Measurements from ENCODE around the gene ARHGEF39. TPM values are rescaled to one million over a fixed set of nuclear protein-coding genes. Genes with fewer than 3 reads are reported as not detected.

ARHGEF39 gene
- total RNA-seq, 1 experiment from 2014 or later = 21.4 TPM

DNA sequence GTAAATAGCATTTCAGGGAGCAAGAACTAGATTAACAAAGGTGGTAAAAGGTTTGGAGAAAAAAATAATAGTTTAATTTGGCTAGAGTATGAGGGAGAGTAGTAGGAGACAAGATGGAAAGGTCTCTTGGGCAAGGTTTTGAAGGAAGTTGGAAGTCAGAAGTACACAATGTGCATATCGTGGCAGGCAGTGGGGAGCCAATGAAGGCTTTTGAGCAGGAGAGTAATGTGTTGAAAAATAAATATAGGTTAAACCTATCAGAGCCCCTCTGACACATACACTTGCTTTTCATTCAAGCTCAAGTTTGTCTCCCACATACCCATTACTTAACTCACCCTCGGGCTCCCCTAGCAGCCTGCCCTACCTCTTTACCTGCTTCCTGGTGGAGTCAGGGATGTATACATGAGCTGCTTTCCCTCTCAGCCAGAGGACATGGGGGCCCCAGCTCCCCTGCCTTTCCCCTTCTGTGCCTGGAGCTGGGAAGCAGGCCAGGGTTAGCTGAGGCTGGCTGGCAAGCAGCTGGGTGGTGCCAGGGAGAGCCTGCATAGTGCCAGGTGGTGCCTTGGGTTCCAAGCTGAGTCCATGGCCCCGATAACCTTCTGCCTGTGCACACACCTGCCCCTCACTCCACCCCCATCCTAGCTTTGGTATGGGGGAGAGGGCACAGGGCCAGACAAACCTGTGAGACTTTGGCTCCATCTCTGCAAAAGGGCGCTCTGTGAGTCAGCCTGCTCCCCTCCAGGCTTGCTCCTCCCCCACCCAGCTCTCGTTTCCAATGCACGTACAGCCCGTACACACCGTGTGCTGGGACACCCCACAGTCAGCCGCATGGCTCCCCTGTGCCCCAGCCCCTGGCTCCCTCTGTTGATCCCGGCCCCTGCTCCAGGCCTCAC lies 8.4 kb upstream of the ARHGEF39 start, which contains the start of gene CA9:
Gene CA9 (plus strand): TSS at position 797 of the 893 bp plus-strand sequence. CDS start 32 bp downstream, at position 829.
- Histone ChIP-seq H3K27me3 (ENCODE audit: control insufficient read depth, insufficient read depth, low read length) (peaks cover 13% of the 10 kb centered on the region), H3K36me3 (replicated peaks; ENCODE audit: control insufficient read depth, insufficient read depth, low read length) (no peaks in the 10 kb centered on the region), H3K4me3 (ENCODE audit: insufficient read depth, low read depth, low read length) (no peak within 1 kb of the TSS)
- DNase-seq = no peak

DNA sequence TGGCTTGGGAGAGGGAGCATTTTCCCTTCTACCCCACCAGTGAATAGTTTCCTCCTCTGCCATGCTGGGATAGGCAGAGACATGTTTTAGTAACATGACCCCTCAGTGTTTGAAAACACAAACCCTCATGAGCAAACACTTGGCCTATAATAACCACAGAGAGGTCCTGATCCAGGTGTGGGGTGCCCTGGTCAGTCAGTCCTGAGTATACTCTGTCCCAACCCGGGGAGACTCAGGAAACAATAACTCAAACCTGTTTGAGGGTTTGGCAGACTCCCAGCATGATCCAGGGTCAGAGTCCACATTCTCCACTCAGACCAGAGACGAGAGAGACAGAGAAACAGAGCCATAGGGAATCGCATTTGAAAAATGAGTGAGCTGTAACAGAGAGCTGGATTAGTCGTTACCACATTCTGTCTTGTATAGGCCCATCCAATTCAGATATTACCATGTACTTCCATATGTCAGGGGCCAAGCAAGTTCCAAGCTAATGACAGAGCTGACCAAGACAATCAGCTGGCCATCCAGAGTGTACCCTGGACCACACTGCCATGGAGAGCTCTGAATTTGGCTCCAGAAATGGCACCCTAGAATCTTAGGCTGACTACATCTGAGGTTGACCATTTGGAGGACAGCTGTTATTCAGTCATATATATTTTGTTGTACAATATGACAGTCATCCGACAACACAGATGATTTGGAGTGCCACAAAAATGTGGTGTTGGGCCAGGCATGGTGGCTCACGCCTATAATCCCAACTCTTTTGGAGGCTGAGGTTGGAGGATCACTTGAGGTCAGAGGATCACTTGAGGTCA lies 4.5 kb upstream of the ARHGEF39 start:
- H3K27me3 ChIP-seq (ENCODE audit: control insufficient read depth, insufficient read depth, low read length) = peaks cover 5% of the 10 kb centered on the region
- no peaks in the 10 kb centered on the region for H3K36me3 ChIP-seq (replicated peaks; ENCODE audit: control insufficient read depth, insufficient read depth, low read length)
- DNase-seq = no peak
- no peak overlapping the region for H3K4me3 ChIP-seq (ENCODE audit: insufficient read depth, low read depth, low read length)

DNA sequence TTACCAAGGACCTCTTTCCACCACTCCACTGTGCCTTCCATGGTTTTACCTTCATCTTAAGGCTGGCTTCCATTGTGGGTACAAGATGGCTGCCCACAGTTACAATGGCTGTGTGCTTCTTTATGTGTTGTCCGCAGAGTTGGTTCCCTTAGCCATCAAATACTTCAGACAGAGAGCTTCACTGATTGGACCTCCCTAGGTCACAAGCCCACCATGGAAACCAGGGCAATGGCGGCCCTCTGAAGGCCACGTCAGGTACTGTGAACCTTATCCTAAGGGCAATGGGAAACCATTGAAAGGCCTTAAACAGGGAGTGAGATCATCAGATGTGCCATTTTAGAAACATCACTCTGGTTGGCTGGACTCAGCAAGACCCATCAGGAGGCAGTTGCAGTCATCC lies 2.9 kb upstream of the ARHGEF39 start:
- Histone ChIP-seq H3K36me3 (replicated peaks; ENCODE audit: control insufficient read depth, insufficient read depth, low read length) (peaks cover 6% of the 10 kb centered on the region), H3K4me3 (ENCODE audit: insufficient read depth, low read depth, low read length) (no peak overlapping the region), H3K27me3 (ENCODE audit: control insufficient read depth, insufficient read depth, low read length) (no peaks in the 10 kb centered on the region)
- DNase-seq = no peak

DNA sequence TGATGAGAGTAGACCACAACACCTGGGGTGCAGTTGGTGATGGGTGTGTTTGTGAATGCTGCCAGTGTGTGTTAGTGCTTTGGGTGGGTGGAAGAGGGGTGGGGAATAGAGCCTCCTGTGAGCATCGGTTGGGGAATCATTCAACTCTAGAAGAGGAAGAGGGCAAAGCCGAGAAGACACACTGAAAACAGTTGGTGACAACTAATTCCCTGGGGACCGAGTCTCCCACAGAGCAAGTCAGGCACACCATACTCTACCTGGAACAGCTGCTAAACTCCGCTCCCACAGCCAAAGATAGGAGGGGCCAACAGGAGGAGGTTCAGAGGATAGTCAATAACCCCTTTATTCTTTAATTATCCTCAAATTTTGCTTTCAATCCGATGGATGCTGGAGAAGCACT lies 1.6 kb upstream of the ARHGEF39 start:
- DNase-seq = no peak
- Histone ChIP-seq H3K36me3 (replicated peaks; ENCODE audit: control insufficient read depth, insufficient read depth, low read length) (peaks cover 14% of the 10 kb centered on the region), H3K4me3 (ENCODE audit: insufficient read depth, low read depth, low read length) (no peak overlapping the region), H3K27me3 (ENCODE audit: control insufficient read depth, insufficient read depth, low read length) (no peaks in the 10 kb centered on the region)

DNA sequence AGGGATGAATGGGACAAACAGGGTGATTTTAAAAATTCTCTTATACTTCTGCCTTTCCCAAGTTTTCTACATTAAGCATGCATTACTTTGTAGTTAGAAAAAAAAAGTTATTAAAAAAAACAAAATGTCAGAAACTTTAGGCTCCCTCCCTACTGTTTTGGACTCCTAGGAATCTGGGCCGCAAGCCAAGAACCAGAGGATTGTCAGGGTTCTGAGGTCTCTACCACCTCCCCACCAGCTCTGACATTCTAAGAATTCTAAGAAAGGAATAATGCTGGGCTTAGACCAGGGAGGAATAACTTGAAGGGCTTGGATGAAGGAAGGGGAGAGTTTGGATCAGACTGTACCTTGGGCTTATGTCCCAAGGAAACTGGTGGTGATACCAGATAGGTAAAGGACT lies 1.1 kb upstream of the ARHGEF39 start:
- DNase-seq = no peak

DNA sequence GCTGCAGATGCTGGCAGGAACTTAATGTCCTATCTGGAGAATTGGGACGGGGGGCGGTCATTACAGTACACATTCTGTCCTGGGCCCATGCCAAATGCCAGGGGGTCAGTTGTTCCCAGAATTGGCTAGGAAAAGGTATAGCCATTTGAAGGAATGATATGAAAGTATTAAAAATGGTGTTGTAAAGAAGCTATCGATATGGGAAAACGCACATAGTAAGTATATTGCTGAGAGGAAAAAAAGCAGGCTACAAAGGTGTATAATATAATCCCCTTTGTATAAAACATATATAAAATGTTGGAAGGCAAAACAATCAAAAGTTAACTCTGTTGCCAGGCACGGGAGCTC lies 450 bp upstream of the ARHGEF39 start:
- no peaks in the 10 kb centered on the region for H3K27me3 ChIP-seq (ENCODE audit: control insufficient read depth, insufficient read depth, low read length)
- peak overlapping the region; percentile 78 for H3K4me3 ChIP-seq (ENCODE audit: insufficient read depth, low read depth, low read length)
- no peak for DNase-seq
- peaks cover 14% of the 10 kb centered on the region for H3K36me3 ChIP-seq (replicated peaks; ENCODE audit: control insufficient read depth, insufficient read depth, low read length)

More for the DNA sequence above, 1.1 kb upstream of the ARHGEF39 start:
- H3K4me3 ChIP-seq (ENCODE audit: insufficient read depth, low read depth, low read length) = no peak overlapping the region
- no peaks in the 10 kb centered on the region for H3K27me3 ChIP-seq (ENCODE audit: control insufficient read depth, insufficient read depth, low read length)
- peaks cover 14% of the 10 kb centered on the region for H3K36me3 ChIP-seq (replicated peaks; ENCODE audit: control insufficient read depth, insufficient read depth, low read length)

DNA sequence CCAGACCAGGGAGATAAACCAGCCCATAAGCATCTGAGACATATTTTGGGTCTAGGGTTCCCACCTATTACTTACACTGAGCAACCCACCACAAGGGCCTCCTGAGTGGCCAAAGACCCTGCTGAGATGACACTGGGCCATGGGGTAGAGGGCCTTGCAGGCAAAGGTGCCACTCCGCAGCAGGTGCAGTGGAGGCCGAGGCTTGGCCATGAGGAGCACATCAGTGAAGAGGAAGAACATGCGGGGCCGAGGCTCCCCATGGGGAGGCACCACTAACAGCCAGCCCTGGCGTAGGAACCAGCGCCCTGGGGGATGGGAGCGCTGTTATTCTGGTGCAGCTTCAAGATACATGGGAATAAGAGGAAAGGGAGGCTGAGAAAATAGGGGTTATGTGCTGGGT lies 2.6 kb downstream of the ARHGEF39 start:
- H3K4me3 ChIP-seq (ENCODE audit: insufficient read depth, low read depth, low read length) = no peak overlapping the region
- H3K27me3 ChIP-seq (ENCODE audit: control insufficient read depth, insufficient read depth, low read length) = no peaks in the 10 kb centered on the region
- peaks cover 19% of the 10 kb centered on the region for H3K36me3 ChIP-seq (replicated peaks; ENCODE audit: control insufficient read depth, insufficient read depth, low read length)
- DNase-seq = no peak

DNA sequence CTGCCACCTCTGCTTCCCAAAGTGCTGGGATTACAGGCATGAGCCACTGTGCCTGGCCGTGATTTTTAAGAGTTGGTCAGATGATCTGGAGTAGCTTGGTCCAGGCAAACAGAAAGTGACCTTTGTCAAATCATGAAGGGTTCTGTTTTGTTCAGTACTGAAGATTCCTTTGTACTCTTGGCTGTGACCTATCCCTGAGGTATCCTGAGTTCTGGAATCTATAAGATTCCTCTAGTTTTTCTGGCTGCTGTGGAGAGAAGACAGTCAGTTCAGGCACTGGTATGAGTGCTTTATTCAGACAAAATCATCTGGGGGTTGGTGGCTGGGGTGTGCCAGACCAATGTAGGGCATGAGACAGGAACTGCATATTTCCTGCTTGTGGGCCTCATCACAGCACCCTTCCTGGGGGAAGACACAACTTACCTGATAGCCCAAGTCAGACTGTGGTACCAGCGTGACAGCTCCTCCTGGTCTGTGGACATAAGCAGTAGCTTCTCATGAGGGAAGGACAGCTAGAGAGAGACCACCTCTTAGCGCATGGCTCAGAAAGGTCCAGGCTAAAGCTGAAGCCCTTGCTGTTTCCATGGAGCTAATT lies 3.1 kb downstream of the ARHGEF39 start:
- peaks cover 19% of the 10 kb centered on the region for H3K36me3 ChIP-seq (replicated peaks; ENCODE audit: control insufficient read depth, insufficient read depth, low read length)
- DNase-seq = no peak
- H3K27me3 ChIP-seq (ENCODE audit: control insufficient read depth, insufficient read depth, low read length) = no peaks in the 10 kb centered on the region
- H3K4me3 ChIP-seq (ENCODE audit: insufficient read depth, low read depth, low read length) = no peak overlapping the region

DNA sequence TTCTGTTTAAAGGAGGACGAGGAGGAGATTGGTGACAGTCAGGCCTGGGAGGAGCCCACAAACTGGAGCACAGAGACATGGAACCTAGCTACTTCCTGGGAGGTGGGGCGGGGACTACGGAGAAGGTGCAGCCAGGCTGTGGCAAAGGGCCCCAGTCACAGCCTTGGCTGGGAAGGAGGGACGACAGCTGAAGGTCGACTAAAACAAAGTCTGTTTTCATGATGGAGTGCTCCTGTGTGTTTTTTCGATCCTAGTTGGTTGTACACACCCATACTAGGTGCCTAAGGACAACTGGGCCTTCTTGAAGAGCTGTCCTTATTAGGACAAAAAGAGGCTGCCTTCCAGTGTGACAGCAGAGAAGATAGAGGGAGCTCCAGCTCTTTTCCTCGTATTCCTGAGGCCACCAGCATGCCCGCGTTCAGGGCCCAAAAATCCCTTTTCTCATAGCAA lies 4.0 kb downstream of the ARHGEF39 start:
- Histone ChIP-seq H3K36me3 (replicated peaks; ENCODE audit: control insufficient read depth, insufficient read depth, low read length) (peaks cover 19% of the 10 kb centered on the region), H3K4me3 (ENCODE audit: insufficient read depth, low read depth, low read length) (no peak overlapping the region)
- DNase-seq = peak; percentile 61

DNA sequence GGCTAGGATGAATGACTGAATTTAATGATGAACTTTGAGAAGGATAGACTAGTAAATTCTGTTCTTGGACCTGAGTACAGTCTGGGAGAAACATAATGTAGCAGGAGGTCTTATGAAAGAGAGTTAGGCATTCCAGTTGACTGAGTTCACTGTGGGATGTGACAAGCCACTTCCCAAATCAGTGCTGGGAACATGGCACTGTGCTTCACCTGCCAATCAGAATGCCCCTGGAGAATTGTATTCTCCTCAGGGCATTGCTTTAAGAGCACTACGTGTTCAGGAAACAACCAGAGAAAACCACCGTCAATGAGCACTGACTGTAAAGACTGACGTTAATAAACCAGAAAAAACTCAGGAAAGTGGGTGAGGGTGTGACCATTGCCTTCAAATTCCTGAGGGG lies 5.7 kb downstream of the ARHGEF39 start:
- Histone ChIP-seq H3K36me3 (replicated peaks; ENCODE audit: control insufficient read depth, insufficient read depth, low read length) (peaks cover 19% of the 10 kb centered on the region), H3K27me3 (ENCODE audit: control insufficient read depth, insufficient read depth, low read length) (no peaks in the 10 kb centered on the region), H3K4me3 (ENCODE audit: insufficient read depth, low read depth, low read length) (no peak overlapping the region)
- DNase-seq = peak; percentile 8

More for the DNA sequence above, 4.0 kb downstream of the ARHGEF39 start:
- no peaks in the 10 kb centered on the region for H3K27me3 ChIP-seq (ENCODE audit: control insufficient read depth, insufficient read depth, low read length)

DNA sequence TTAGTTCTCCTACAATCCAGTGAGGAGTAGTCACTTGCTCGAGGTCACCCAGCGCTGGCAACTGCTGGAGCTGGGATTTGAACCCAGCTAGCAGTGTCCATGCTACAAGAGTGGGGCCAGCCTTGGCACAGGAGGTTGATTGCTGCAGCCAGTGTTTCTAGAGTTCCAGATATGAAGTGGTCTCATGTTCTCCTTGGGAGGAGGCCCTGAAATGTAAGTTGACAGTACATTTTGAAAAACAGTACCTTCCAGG lies 6.1 kb downstream of the ARHGEF39 start:
- no peak for DNase-seq
- Histone ChIP-seq H3K4me3 (ENCODE audit: insufficient read depth, low read depth, low read length) (peak overlapping the region; percentile 90), H3K27me3 (ENCODE audit: control insufficient read depth, insufficient read depth, low read length) (no peaks in the 10 kb centered on the region), H3K36me3 (replicated peaks; ENCODE audit: control insufficient read depth, insufficient read depth, low read length) (peaks cover 19% of the 10 kb centered on the region)

DNA sequence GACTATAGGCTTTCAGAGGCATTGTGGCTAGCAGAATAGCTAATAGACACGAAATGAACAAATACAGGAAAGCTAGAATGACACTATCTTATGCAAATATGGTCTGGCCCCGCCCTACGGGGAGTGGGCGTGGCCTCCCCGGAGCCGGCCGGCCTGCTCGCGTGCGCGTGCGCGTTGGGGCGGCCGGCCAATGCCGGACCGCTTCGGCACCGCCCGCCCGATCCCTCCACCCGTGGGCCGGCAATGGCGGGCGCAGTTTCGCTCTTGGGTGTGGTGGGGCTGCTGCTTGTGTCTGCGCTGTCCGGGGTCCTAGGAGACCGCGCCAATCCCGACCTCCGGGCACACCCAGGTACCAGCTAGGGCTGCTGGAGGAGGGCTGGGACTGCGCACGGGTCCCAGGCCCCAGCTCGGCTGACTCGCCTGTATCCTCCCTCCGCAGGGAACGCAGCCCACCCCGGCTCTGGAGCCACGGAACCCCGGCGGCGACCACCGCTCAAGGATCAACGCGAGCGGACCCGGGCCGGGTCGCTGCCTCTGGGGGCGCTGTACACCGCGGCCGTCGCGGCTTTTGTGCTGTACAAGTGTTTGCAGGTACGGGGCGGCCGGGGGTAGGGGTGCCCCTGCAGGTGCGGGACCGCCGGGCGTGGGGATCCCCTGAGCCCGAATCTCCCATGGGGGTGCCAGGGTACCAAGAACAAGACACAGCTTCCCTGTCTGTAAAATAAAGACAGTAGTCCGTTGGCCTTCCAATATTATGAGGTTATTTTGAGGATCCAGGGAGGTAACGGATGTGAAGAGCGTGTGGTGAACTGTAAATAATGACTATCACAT lies 6.6 kb downstream of the ARHGEF39 start, which contains the start of gene CCDC107:
Gene CCDC107 (plus strand): TSS at position 156 of the 831 bp plus-strand sequence. CDS start 88 bp downstream, at position 244.
- Histone ChIP-seq H3K27me3 (ENCODE audit: control insufficient read depth, insufficient read depth, low read length) (no peaks in the 10 kb centered on the region), H3K4me3 (ENCODE audit: insufficient read depth, low read depth, low read length) (peak within 1 kb of the TSS; percentile 90), H3K36me3 (replicated peaks; ENCODE audit: control insufficient read depth, insufficient read depth, low read length) (peaks cover 18% of the 10 kb centered on the region)
- DNase-seq = peak; percentile 99

DNA sequence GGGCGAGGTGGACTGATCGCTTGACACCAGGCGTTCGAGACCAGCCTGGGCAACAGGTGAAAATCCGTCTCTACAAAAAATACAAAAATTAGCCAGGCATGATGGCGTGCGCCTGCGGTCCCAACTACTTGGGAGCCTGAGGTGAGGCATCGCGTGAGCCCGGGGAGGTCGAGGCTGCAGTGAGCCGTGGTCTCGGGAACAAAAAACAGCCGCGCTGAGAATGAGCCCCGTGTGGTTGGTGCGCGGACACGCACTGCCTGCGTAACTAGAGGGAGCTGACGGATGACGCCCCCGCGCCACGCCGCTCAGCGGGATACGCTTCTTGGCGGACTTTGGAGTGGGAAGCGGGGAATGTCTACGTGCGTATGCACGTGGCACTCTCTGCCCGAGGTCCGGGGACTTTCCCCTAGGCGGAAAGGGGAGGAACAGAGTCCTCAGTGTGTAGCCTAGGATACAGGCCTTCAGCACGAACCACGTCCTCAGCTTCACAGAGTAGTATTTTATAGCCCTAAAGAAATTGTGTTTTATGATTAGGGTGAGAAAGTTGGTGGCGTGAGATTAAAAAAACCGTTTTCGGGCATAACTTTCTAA lies 7.4 kb downstream of the ARHGEF39 start, which contains the start of gene RMRP:
Gene RMRP (minus strand): TSS at position 474 of the 591 bp plus-strand sequence.
- peaks cover 11% of the 10 kb centered on the region for H3K36me3 ChIP-seq (replicated peaks; ENCODE audit: control insufficient read depth, insufficient read depth, low read length)
- peak; percentile 96 for DNase-seq
- H3K4me3 ChIP-seq (ENCODE audit: insufficient read depth, low read depth, low read length) = peak within 1 kb of the TSS; percentile 90
- no peaks in the 10 kb centered on the region for H3K27me3 ChIP-seq (ENCODE audit: control insufficient read depth, insufficient read depth, low read length)

Data from H7 (cell line).